D721Med (cell line): ENCODE measurements around the gene CCDC190.
"Not testable (repeated sequence)": the region's sequence is repeated elsewhere in the genome, so short reads cannot be mapped to it uniquely, and the experiment has no call there.

Experiments used
- DNase-seq: peaks from one replicate; pipeline ENCODE4 v3.0.0; 2011; ENCODE audit warnings: low spot score; ENCODE audit not compliant: insufficient read length
- FAIRE-seq: peaks from 2 replicates; lab custom pipeline; 2011; peaks lifted over from hg19 to GRCh38; lab: Jason Lieb, UNC
- CTCF ChIP-seq: IDR thresholded peaks from 2 replicates; pipeline ENCODE4 v1.5.1; 2012; ENCODE audit warnings: mild to moderate bottlenecking, control low read depth; ENCODE audit not compliant: insufficient read depth; ENCODE audit errors: missing control alignments

CCDC190 gene

GRCh38 chr1:162889989-162890388, 29.0 kb upstream of the CCDC190 start:
- no peak for DNase-seq
- TF ChIP-seq CTCF = no peak
- FAIRE-seq = no peak

GRCh38 chr1:162886705-162887104, 25.7 kb upstream of the CCDC190 start:
- no peak for TF ChIP-seq CTCF
- FAIRE-seq = no peak
- DNase-seq = no peak

GRCh38 chr1:162885265-162885664, 24.3 kb upstream of the CCDC190 start:
- no peak for FAIRE-seq
- TF ChIP-seq CTCF = no peak
- no peak for DNase-seq

- FAIRE-seq = no peak
Observed at GRCh38 chr1:162884831-162885230, 23.9 kb upstream of the CCDC190 start.

GRCh38 chr1:162882248-162882674, 21.3 kb upstream of the CCDC190 start:
- TF ChIP-seq CTCF = no peak
- no peak for DNase-seq

More at GRCh38 chr1:162884831-162885230, 23.9 kb upstream of the CCDC190 start:
- TF ChIP-seq CTCF = no peak
- no peak for DNase-seq

GRCh38 chr1:162881590-162881989, 20.6 kb upstream of the CCDC190 start:
- FAIRE-seq = no peak
- no peak for DNase-seq
- no peak for TF ChIP-seq CTCF

More at GRCh38 chr1:162882248-162882674, 21.3 kb upstream of the CCDC190 start:
- FAIRE-seq = no peak

- DNase-seq = not testable (repeated sequence)
Observed at GRCh38 chr1:162880617-162881016, 19.6 kb upstream of the CCDC190 start.

More at GRCh38 chr1:162880617-162881016, 19.6 kb upstream of the CCDC190 start:
- FAIRE-seq = not testable (repeated sequence)
